ENCODE results near the gene PON3. TPM values are rescaled to one million over a fixed set of nuclear protein-coding genes. Genes with fewer than 3 reads are reported as not detected.
A peak's percentile ranks its signal among the peaks of the same experiment; 100 is the strongest.

Gene PON3
- polyA plus RNA-seq, 1 donor (not counting 4 experiments of a cell fraction or from before 2014, with no cell fraction given), result 0.85 TPM

GRCh38 chr7:95397381-95397780 lies 1.2 kb upstream of the PON3 start:
- H3K4me2 ChIP-seq (ENCODE audit: control insufficient read depth, extremely low read depth, insufficient read depth, low read depth, low read length), result peak overlapping the region; percentile 55
- dilution Hi-C loops (cut with MboI; ENCODE audit: extremely low pct_ligation_motif_present, low sequenced_read_pairs), result no loop called here
- H3K27me3 ChIP-seq (ENCODE audit: control insufficient read depth, extremely low read depth, insufficient read depth, low read length), result no peaks in the 10 kb centered on the region
- H3K4me1 ChIP-seq (ENCODE audit: control insufficient read depth, extremely low read depth, insufficient read depth, low read length), result peaks cover 7% of the 10 kb centered on the region
- no peaks in the 10 kb centered on the region for H3K9me1 ChIP-seq (ENCODE audit: control insufficient read depth, extremely low read depth, insufficient read depth, low read length)
- H3K4me3 ChIP-seq (ENCODE audit: control insufficient read depth in 2 of 3, extremely low read depth in 1 of 3, insufficient read depth in 2 of 3, low read depth in 1 of 3, low read length in 3 of 3), result peak overlapping the region in 1 of 3 experiments; percentile 75
- H3K9ac ChIP-seq (ENCODE audit: control insufficient read depth, extremely low read depth, insufficient read depth, low read length), result no peak overlapping the region
- no peak for TF ChIP-seq CTCF (optimal IDR thresholded peaks at IDR 0.05 in 1 of 3, IDR thresholded peaks at IDR 0.05 in 1 of 3, conservative IDR thresholded peaks at IDR 0.05 in 1 of 3; ENCODE audit: extremely low read depth in 1 of 3, insufficient read depth in 2 of 3, low read length in 3 of 3)
- no peak for TF ChIP-seq EZH2 (IDR thresholded peaks at IDR 0.05; ENCODE audit: low read length)
- no peaks in the 10 kb centered on the region for H4K20me1 ChIP-seq (ENCODE audit: control insufficient read depth, extremely low read depth, insufficient read depth, low read length)
- H3K27ac ChIP-seq (ENCODE audit: control insufficient read depth, insufficient read depth, low read length), result no peak overlapping the region
- no peak overlapping the region for H2AFZ ChIP-seq (ENCODE audit: control insufficient read depth, low read length)
- no peaks in the 10 kb centered on the region for H3K36me3 ChIP-seq (ENCODE audit: control insufficient read depth in 2 of 2, extremely low read depth in 1 of 2, insufficient read depth in 2 of 2, low read length in 2 of 2)
- no peaks in the 10 kb centered on the region for H3K9me3 ChIP-seq (ENCODE audit: control insufficient read depth, low read depth, low read length)
- FAIRE-seq (no peak), DNase-seq (ENCODE audit: low read depth, low spot score) (no peak)
- H3K79me2 ChIP-seq (ENCODE audit: control insufficient read depth, insufficient read depth, low read length), result no peaks in the 10 kb centered on the region

GRCh38 chr7:95395755-95396135 lies 430 bp downstream of the PON3 start:
- H4K20me1 ChIP-seq (ENCODE audit: control insufficient read depth, extremely low read depth, insufficient read depth, low read length), result no peaks in the 10 kb centered on the region
- H3K79me2 ChIP-seq (ENCODE audit: control insufficient read depth, insufficient read depth, low read length), result no peaks in the 10 kb centered on the region
- peak overlapping the region; percentile 72 for H2AFZ ChIP-seq (ENCODE audit: control insufficient read depth, low read length)
- no peaks in the 10 kb centered on the region for H3K36me3 ChIP-seq (ENCODE audit: control insufficient read depth in 2 of 2, extremely low read depth in 1 of 2, insufficient read depth in 2 of 2, low read length in 2 of 2)
- DNase-seq (ENCODE audit: low read depth, low spot score) (no peak), FAIRE-seq (no peak)
- no peaks in the 10 kb centered on the region for H3K9me1 ChIP-seq (ENCODE audit: control insufficient read depth, extremely low read depth, insufficient read depth, low read length)
- H3K27me3 ChIP-seq (ENCODE audit: control insufficient read depth, extremely low read depth, insufficient read depth, low read length), result no peaks in the 10 kb centered on the region
- H3K4me2 ChIP-seq (ENCODE audit: control insufficient read depth, extremely low read depth, insufficient read depth, low read depth, low read length), result peak overlapping the region; percentile 55
- no peak overlapping the region for H3K27ac ChIP-seq (ENCODE audit: control insufficient read depth, insufficient read depth, low read length)
- no peaks in the 10 kb centered on the region for H3K9me3 ChIP-seq (ENCODE audit: control insufficient read depth, low read depth, low read length)
- TF ChIP-seq EZH2 (IDR thresholded peaks at IDR 0.05; ENCODE audit: low read length) (no peak), CTCF (optimal IDR thresholded peaks at IDR 0.05 in 1 of 3, IDR thresholded peaks at IDR 0.05 in 1 of 3, conservative IDR thresholded peaks at IDR 0.05 in 1 of 3; ENCODE audit: extremely low read depth in 1 of 3, insufficient read depth in 2 of 3, low read length in 3 of 3) (no peak)
- dilution Hi-C loops (cut with MboI; ENCODE audit: extremely low pct_ligation_motif_present, low sequenced_read_pairs), result no loop called here
- peak overlapping the region; percentile 53 to 75 (median 53) for H3K4me3 ChIP-seq (ENCODE audit: control insufficient read depth in 2 of 3, extremely low read depth in 1 of 3, insufficient read depth in 2 of 3, low read depth in 1 of 3, low read length in 3 of 3)
- H3K4me1 ChIP-seq (ENCODE audit: control insufficient read depth, extremely low read depth, insufficient read depth, low read length), result peaks cover 7% of the 10 kb centered on the region
- H3K9ac ChIP-seq (ENCODE audit: control insufficient read depth, extremely low read depth, insufficient read depth, low read length), result peak overlapping the region; percentile 67
